TTC549 (cell line): ENCODE measurements around the gene COG5.

Experiments used
- FAIRE-seq: peaks from 2 replicates; lab custom pipeline; 2012; peaks lifted over from hg19 to GRCh38; lab: Jason Lieb, UNC

COG5 gene

DNA sequence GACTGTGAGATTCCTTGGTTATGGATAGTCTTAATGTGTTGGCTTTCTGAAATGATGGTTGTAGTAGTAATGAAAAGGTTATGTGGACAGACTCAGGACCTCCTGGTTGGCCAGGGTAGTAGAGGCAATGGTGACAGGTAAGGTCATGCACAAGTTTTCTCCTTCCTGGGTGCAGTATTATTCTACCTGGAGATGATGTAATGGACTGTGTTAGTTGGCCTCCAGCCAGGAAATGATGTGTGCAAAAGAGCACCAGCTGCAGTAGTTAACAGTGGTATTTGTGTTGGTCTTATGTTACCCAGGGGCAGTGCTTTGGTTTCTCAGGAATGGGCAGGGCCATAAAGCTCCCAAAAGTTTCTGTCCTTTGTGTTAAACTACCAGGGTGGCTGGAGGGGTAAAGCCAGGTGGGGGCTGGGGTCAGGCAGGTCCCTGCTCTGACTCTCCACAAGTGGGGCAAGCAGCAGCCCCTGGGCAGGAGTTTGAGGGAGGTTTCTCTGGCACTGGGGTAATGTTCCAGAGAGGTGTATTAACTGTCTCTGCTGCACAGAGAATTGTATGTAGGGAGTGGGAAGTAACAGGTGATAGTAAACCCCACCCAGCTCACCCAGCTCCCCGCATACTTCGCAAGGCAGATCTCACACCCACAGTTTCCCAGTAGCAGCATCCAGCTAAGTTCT is 57.6 kb downstream of the COG5 start:
- FAIRE-seq, result no peak

DNA sequence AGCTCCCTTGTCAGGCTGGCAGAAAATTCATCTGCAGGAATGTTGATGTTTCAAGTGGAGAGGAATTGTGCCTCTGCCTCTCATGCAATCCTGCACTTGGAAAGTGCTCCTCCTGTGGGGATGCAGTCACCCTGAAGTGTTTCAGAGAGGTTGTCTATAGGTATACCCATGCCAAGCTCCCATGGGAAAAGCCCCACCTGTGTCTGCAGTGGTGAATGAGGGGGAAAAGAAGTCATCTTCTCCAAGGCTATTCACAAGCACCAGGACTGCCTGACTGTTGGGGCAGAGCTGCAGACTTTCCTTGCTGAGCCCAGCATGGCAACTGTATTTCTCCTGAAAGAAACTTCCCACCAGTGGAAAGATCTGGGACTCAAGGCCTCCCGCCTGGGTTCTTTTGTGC is 58.4 kb downstream of the COG5 start:
- FAIRE-seq, result no peak

DNA sequence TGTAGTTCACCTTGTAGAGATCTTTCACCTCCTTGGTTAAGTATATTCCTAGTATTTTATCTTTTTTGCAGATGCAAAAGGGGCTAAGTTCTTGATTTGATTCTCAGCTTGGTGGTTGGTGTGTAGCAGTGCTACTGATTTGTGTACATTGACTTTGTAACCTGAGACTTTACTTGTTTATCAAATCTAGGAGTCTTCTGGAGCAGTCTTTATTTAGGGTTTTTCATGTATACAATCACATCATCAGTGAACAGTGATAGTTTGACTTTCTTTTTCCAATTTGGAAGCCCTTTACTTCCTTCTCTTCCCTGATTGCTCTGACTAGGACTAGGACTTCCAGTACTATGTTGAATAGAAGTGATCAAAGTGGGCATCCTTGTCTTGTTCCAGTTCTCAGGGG is 60.0 kb downstream of the COG5 start:
- no peak for FAIRE-seq

DNA sequence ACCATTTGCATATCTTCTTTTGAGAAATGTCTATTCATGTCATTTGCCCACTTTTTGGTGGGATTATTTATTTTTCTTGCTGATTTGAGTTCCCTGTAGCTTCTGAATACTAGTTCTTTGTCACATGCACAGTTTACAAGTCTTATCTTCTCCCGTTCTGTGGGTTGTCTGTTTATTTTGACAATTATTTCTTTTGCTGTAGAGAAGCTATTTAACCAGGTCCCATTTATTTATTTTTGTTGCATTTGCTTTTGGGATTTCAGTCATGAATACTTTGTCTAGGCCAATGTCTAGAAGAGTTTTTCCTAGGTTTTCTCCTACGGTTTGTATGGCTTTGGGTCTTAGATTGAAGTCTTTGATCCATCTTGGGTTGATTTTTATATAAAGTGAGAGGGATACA is 60.9 kb downstream of the COG5 start:
- FAIRE-seq, result no peak

DNA sequence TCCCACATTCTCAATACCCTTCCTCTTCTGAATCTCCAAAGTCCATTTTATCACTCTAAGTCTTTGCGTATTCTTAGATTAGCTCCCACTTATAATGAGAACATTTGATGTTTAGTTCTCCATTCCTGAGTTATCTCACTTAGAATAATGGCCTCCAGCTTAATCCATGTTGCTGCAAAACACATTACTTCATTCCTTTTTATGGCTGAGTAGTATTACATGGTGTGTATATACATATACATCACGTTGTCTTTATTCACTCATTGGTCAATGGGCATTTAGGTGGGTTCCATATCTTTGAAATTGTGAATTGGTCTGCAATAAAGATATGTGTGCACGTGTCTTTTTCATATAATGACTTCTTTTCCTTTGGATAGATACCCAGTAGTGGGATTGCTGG is 61.6 kb downstream of the COG5 start:
- FAIRE-seq, result no peak

DNA sequence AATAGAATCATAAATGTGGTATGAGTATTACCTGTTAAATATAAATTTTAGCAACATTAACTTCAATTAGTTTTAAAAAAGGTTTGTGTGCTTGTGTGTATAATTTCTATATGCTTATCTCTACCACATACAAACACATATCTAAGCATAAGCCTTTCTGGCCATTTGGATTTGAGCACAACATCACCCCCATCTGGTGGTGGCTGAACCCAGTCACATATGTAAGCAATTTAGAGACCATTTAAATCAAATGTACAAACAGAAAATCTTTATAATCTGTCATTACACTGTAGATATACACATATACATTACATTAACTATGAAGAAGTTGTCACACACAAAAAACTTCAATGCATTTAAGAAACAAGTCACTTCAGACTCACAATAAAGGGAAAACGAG is 62.1 kb downstream of the COG5 start:
- FAIRE-seq, result peak; percentile 78

DNA sequence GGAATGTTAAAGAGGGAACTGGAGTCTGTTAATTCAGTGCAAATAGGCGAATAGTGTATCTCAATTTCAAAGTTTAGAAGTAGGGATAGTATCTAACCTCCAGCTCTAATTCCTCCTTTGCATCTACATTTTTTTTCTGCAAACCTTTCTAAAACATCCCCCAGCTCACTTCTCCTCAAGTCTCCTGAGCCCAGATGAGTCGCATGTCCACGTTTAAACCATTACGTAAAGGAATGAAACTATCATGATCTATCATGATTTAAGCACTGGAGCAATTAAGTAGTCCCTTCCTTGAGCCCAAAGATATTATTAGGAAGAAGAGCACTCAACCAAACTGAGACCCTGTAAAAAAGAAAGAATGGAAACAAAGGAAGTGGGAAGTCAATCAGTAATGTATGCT is 64.0 kb downstream of the COG5 start:
- no peak for FAIRE-seq

DNA sequence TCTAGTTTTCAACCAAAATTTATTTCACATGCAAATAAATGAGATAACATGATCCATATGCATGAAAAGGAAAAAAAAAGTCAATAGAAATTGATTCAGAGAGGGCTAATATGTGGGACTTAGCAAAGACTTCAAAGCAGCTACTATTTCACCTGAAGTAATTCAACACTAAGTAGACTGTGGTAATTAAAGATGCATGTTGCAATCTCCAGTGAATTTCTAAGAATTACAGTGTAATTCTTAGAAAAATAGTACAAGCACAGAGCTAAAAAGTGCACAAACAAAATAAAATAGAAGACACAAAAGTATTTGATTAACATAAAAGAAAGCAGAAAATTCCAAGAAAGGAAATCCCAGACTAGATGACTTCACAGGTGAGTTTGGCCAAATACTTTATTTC is 68.2 kb downstream of the COG5 start:
- FAIRE-seq, result no peak

DNA sequence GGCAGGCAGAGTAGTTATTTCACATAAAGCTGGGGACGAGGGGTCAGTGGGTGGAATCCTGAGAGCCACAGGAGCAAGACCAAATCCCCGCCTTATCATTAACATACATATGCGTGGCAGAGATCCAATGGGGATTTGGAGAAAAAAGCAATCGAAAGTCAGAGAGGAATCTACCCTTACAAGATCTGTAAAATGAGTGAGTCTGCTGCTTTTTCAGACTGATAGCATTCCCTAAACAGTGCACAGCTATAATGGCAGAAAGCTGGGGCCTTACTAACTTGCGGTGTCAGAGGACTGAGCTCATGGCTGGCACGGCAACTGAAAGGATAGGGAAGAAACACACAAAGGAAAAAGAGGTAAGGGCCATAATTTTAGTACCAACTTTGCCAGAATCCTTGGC is 68.8 kb downstream of the COG5 start:
- FAIRE-seq, result no peak

DNA sequence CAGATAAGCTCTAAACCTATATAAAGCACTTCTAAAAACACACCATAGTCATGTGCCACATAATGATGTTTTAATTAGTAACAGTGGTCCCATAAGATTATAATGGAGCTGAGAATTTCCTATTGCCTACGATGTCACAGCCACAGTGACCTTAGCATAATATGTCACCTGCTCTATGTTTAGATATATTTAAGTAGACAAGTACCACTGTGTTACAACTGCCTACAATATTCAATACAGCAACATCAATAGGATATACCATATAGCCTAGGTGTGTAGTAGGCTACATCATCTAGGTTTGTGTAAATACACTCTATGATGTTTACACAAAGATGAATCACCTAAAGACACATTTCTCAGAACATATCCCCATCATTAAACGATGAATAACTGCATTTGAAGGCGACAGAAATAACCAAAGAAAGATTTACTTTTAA is 69.4 kb downstream of the COG5 start:
- no peak for FAIRE-seq

DNA sequence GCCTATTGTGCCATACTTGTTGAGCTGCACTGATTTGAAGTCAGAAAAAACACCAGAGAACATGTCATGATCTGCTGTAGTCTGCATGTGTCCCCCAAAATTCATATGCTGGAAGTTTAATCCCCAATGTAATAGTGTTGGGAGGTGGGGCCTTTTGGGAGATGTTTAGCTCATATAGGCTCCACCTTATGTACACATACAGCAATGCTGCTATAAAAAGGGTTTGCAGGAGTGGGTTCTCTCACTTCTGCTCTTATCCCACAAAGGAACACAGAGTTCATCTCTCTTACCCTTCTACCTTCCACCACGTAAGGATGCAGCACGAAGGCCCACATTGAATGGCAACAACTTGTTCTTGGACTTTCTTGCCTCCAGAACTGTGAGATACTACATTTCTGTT is 70.8 kb downstream of the COG5 start:
- no peak for FAIRE-seq

DNA sequence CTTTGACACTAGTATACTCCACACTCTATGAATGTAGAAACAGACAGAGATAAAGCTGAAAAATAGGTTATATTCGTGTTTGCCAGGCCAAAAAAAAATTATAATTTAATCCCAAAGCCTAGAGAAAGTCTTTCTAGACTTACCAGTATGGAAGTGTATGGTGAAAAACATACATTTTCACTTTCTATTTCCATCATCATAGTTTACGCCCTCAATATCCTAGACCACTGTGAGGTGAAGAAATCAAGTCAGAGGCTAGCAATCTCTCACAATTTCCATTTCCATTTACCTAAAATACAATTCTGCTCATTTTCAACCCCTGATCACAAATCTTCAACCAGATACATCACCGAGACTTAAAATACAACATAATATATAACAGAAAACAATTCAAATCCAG is 77.7 kb downstream of the COG5 start:
- FAIRE-seq, result no peak

DNA sequence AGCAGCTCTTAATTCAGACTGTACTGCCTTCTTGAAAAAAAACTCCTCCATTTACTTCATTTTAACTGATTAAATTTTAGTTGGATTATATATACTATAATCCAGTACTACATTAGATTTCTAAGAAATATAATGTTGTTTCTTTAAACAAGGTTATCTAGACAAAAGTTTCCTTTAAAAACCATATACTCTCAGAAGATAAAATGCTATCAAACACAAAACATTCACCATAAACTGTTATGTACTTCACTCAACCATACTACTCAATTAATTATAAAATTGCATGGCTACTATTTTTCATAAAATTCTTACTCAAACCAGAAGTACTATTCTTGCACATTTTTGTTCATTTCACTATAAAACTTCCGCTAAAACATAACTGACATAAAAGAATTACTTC is 81.1 kb downstream of the COG5 start:
- FAIRE-seq, result no peak

DNA sequence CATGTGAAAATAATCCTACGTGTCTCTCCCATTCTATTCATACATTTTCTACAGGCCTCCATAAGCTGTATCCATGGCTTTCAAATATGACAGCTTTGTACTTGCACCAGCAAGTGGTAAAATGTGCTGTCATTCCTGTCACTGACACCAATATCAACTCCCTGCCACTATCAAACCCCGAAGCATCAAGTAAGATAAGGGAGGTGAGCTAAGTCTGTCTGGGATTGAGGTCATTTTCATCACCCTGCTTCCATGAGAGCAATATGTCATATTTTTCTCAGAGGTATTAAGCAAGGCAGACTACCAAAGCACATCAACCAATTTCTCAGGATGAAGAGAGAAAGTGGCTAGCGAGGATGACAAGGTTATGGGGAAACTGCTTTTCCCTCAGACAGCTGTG is 82.8 kb downstream of the COG5 start:
- FAIRE-seq, result no peak

DNA sequence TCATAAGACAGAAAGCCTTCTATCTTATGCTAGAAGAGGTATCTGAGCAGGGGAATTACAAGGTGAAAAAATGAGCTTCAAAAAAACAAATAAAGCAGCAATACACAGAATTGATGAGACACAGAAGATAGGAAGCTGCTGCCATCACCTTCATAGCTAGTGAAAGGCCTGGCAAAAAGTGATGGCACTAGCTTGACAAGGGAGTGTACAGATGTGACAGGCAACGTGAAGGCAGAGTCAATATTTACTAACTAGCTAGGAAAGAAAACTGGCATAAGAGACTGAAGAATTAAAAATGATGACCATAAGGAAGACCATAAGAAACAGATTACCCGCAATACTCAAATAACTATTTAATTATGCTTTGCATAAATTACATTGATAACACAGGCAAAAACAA is 84.4 kb downstream of the COG5 start:
- no peak for FAIRE-seq

DNA sequence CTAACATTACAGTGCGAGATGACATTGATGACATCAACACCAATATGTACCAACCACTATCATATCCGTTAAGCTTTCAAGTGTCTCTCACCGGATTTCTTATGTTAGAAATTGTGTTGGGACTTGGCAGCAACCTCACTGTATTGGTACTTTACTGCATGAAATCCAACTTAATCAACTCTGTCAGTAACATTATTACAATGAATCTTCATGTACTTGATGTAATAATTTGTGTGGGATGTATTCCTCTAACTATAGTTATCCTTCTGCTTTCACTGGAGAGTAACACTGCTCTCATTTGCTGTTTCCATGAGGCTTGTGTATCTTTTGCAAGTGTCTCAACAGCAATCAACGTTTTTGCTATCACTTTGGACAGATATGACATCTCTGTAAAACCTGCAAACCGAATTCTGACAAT is 89.6 kb downstream of the COG5 start:
- no peak for FAIRE-seq

DNA sequence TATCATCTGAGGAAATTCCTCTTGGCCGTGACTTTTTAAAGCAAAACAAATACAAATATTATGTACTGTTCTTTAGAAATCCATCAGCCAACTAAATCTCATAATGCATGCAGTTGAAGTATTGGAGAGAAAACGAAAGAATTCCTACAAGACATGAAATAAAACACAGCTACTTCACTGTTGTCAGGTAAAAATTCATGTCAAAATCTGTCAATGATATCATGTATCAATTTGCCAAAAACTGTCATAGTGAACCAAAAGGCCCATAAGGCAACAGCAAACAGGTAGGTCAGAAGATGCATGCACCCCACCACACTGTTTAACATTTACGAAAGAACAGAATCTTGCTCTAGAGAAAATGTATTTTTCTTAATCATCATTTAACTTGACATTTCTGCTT is 91.6 kb downstream of the COG5 start:
- no peak for FAIRE-seq

DNA sequence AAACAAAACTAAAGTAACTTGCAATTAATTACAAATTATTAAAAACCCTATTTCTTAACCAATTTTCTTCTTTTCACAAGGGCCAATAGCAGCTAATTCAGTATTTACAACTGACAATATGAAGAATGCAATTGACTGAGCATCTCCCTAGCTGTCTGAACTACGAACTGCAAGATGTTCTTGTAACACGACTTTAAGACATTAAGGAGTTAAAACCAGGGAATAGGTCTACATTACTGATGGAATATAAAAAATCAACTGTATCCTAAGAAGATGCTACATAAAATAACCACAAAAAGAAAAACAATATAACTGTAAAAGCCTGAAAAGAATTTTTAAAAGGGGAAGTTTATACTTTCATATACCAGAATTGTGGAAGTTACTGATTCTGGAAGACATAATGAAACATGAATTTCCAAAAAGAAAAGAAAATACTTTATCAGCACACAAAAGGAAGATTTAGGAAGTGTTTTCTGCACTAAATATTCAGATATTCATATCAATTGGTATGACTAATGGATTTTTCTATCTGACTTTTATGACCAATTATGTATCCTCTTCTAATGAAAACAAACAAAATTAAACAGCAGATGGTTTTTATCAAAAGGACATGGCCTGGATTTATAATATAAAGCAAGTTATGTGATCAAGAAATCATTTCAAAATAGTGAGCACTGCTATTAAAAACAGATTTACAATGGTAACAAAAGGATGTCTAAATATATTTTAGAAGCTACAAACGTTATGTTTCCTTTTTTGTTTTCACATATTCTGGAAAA is 92.2 kb downstream of the COG5 start:
- FAIRE-seq, result no peak

DNA sequence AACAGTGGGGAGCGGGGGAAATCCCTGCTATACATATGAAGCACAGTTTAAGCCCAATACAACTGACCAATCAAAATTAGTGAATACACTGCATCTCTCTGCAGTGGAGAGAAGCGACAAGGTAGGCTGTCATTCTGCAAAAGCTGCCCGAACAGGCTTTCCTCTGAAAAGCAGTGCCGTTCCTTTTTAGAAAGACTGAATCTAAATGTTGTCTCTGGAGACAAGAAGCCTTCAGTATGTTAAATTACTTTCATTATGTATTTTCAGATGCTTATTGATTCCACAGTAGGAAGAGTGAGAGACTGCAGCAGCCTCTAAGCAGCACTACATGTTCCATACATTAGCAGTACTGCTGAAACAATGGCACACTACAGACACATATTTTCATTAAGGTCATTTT is 93.8 kb downstream of the COG5 start, which contains the start of gene GPR22:
GPR22 (plus strand) TSS at position 129 of the 400 bp plus-strand sequence. CDS start 4,004 bp downstream, outside the sequence.
- FAIRE-seq, result no peak

DNA sequence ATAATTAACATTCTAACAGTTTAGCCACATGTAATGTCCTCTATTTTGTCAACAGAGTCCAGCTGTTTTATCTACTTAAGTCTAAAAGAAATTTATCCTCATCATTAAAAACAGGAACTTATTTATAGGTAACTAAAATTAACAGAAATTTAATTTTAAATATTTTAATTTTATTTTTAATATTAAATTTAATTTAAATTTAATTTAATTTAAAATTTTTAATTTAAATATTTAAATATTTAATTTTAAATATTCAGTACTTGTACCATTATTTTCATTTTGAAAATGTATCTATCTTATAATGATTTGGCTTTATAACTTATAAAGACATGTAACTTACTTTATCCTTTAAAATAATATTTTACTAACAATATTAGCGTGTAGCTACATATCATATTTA is 94.9 kb downstream of the COG5 start:
- FAIRE-seq, result peak; percentile 95

DNA sequence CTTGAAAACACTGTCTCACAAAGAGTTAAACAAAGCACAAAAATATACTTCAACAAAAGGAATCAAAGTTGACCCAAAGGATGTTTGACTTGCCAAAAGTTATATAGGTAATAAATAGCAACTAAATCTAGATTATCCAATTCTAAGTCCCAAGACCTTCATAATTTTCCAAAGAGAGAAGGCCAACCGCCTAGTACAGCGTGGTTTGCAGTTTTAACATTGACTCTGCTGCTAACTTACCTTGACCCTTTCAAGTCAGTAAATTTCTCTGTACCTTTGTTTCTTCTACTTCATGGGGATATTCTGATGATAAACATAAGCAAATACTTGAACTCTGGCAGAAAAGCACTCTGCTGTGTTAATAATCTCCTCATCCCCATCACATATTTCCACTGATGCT is 95.7 kb downstream of the COG5 start:
- no peak for FAIRE-seq

DNA sequence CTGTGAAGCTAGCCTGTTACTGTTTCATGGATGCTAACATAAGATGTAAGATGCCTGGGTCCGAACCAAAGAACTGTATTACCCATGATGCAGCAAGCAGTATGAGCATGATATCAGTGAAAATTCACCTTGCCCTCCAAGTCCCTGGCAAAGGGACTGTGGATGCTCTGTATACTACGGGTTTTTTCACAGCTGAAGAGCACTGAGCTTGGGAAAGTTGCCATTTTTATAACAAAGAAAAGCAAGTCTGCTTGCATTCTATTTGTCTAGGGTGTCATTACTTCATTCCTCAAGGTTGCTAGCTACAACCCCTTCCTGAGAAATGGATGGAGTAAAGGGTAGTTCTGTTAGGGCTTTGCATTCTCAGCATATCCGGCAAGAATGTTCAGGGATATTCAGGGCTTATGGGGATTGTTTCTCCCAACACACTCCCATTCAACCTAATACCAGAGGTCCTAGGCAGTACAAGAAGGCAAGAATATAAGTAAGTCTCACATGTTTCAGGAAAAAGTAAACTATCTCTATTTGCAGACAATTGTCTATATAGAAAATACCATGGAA is 99.0 kb downstream of the COG5 start:
- FAIRE-seq, result no peak
